ENCODE results near the gene C3orf22. TPM values are rescaled to one million over a fixed set of nuclear protein-coding genes. Genes with fewer than 3 reads are reported as not detected.

Gene C3orf22
- total and polyA plus RNA-seq, 9 of the 15 experiments (the other 6 are each of a cell fraction or from before 2014, with no cell fraction given) = not detected

- peaks cover 0 to 10% of the 10 kb centered on the region in 2 experiments; a peak in 1 of 5 replicates for H3K27me3 ChIP-seq (ENCODE audit: control insufficient read depth in 2 of 2, insufficient read depth in 2 of 2, low read length in 2 of 2)
- no peak overlapping the region for H3K4me2 ChIP-seq (ENCODE audit: insufficient read depth, low read length)
- no peak overlapping the region for H2AFZ ChIP-seq (ENCODE audit: low read depth, low read length)
- no peak overlapping the region for H3K27ac ChIP-seq (ENCODE audit: extremely low read depth, low read depth, low read length)
- no peak for DNase-seq (ENCODE audit: extremely low read depth in 1 of 4, low spot score in 3 of 4)
- ChIA-PET CTCF (ENCODE audit: low intra/inter-chr PET ratio) (no interaction called here), POLR2A (no interaction called here)
- no TSS peak for BruUV-seq (replicated peaks)
- no peaks in the 10 kb centered on the region for H3K9me3 ChIP-seq (replicated peaks; ENCODE audit: control insufficient read depth, insufficient read depth, low read depth, low read length)
- H3K36me3 ChIP-seq (ENCODE audit: control insufficient read depth, insufficient read depth, low read length) = no peaks in the 10 kb centered on the region
- H3K4me1 ChIP-seq (replicated peaks in 1 of 2; ENCODE audit: control insufficient read depth in 2 of 2, insufficient read depth in 2 of 2, low read length in 2 of 2) = no peaks in the 10 kb centered on the region
- WGBS (ENCODE audit: insufficient coverage, low coverage, missing lambda C conversion rate) = 49% methylated on average over 6 of the region's 6 CpGs
- TF ChIP-seq ARID3B (CRISPR knock-in tag; IDR thresholded peaks at IDR 0.05; ENCODE audit: borderline replicate concordance) (no peak), TSHZ1 (CRISPR knock-in tag; IDR thresholded peaks at IDR 0.05) (no peak), ZNF140 (CRISPR knock-in tag; IDR thresholded peaks at IDR 0.05) (no peak), HDAC1 (IDR thresholded peaks at IDR 0.05) (no peak), HBP1 (CRISPR knock-in tag; IDR thresholded peaks at IDR 0.05) (no peak), MLX (CRISPR knock-in tag; conservative IDR thresholded peaks at IDR 0.05) (no peak), ATF3 (IDR thresholded peaks at IDR 0.05) (no peak), ATF3 (CRISPR knock-in tag; conservative IDR thresholded peaks at IDR 0.05) (no peak), ZFX (CRISPR knock-in tag; IDR thresholded peaks at IDR 0.05) (no peak), MAFG (tag; conservative IDR thresholded peaks at IDR 0.05) (no peak)
- intact Hi-C loops (cut with micrococcal nuclease) (no loop called here), in situ Hi-C loops (cut with MboI) (no loop called here)
- no peaks in the 10 kb centered on the region for H3K9me1 ChIP-seq (ENCODE audit: control insufficient read depth, insufficient read depth, low read length)
- H3K4me3 ChIP-seq = no peak overlapping the region
- no peak for ATAC-seq
- H3K79me2 ChIP-seq (ENCODE audit: control insufficient read depth, insufficient read depth, low read length) = no peaks in the 10 kb centered on the region
- H3K9ac ChIP-seq (ENCODE audit: insufficient read depth in 1 of 2, low read depth in 2 of 2, low read length in 2 of 2) = no peak overlapping the region
- no peak for FAIRE-seq
- no peaks in the 10 kb centered on the region; the same call in 1 of the 2 replicates for H4K20me1 ChIP-seq (replicated peaks; ENCODE audit: control insufficient read depth, insufficient read depth, low read length)
These were observed 27.7 kb downstream of the C3orf22 start for GRCh38 chr3:126531051-126531330.

Data from K562 (cell line).